ENCODE results near the gene C12orf50. TPM values are rescaled to one million over a fixed set of nuclear protein-coding genes. Genes with fewer than 3 reads are reported as not detected.

C12orf50 gene
- total and polyA plus RNA-seq, 10 of the 15 experiments (the other 5 are each of a cell fraction or from before 2014, with no cell fraction given) = 0.03 to 0.06 TPM; not detected in 8

- FAIRE-seq = peak; percentile 85
- intact Hi-C loops (cut with micrococcal nuclease; ENCODE audit: unreplicated experiment) = loop anchor here (10.0 kb wide), 1 partner anchor 349 kb away; no protein-coding TSS in a partner anchor
- ChIA-PET RAD21 (ENCODE audit: unreplicated experiment) (interaction anchor here (1.5 kb wide), 1 partner anchor 16 kb away, joined by 4 read pairs; no protein-coding TSS in a partner anchor), SMC1A (ENCODE audit: uncharacterized antibody, unreplicated experiment) (interaction anchor here (1.4 to 1.7 kb wide), 2 partner anchors 18 to 28 kb away, joined by 3 to 7 read pairs; no protein-coding TSS in a partner anchor), CTCF (interaction anchor here (0.5 kb wide), 1 partner anchor 188 kb away, joined by 3 read pairs; no protein-coding TSS in a partner anchor), POLR2A (interaction anchor here (0.6 to 2.3 kb wide), 3 partner anchors 26 to 1537 kb away, joined by 3 to 6 read pairs (median 3); no protein-coding TSS in a partner anchor)
- BruUV-seq (replicated peaks) = no TSS peak
- Histone ChIP-seq H3K9ac (ENCODE audit: control insufficient read depth, insufficient read depth, low read length) (peak overlapping the region; percentile 86), H3K27ac (ENCODE audit: control insufficient read depth, insufficient read depth) (peak overlapping the region; percentile 69), H2AFZ (ENCODE audit: control insufficient read depth, low read depth, low read length) (peak overlapping the region; percentile 76), H3K4me3 (peak overlapping the region; percentile 86), H3K36me3 (ENCODE audit: control insufficient read depth in 2 of 2, insufficient read depth in 2 of 2, low read length in 1 of 2) (no peaks in the 10 kb centered on the region; a peak in 1 of 4 replicates), H3K27me3 (replicated peaks in 1 of 2; ENCODE audit: control insufficient read depth in 2 of 2, insufficient read depth in 2 of 2, low read length in 1 of 2) (no peaks in the 10 kb centered on the region), H3K79me2 (ENCODE audit: control insufficient read depth, insufficient read depth, low read length) (peaks cover 46% of the 10 kb centered on the region), H3K4me1 (ENCODE audit: control insufficient read depth, insufficient read depth, low read length) (no peaks in the 10 kb centered on the region), H4K20me1 (ENCODE audit: control insufficient read depth, insufficient read depth) (no peaks in the 10 kb centered on the region), H3K9me3 (replicated peaks; ENCODE audit: control insufficient read depth, insufficient read depth, low read length) (no peaks in the 10 kb centered on the region), H3K4me2 (ENCODE audit: control insufficient read depth, insufficient read depth) (peak overlapping the region; percentile 46)
- TF ChIP-seq MEF2B (IDR thresholded peaks at IDR 0.05; ENCODE audit: partially characterized antibody, poor library complexity, severe bottlenecking) (peak; percentile 1), MEF2A (IDR thresholded peaks at IDR 0.05; ENCODE audit: insufficient read depth, low read depth, low read length) (no peak), E2F8 (IDR thresholded peaks at IDR 0.05; ENCODE audit: low read depth, partially characterized antibody) (no peak)
- in situ Hi-C loops (cut with MboI) = no loop called here
- no peak for DNase-seq (ENCODE audit: low read depth, low spot score)
- WGBS (ENCODE audit: insufficient coverage, insufficient replicate concordance, low lambda C conversion rate, missing lambda C conversion rate) = 1% methylated on average over 5 of the region's 5 CpGs
- peak; percentile 45 for ATAC-seq
Observed at GRCh38 chr12:88035907-88036289, 6.7 kb upstream of the C12orf50 start.
